Measurements from ENCODE around the gene OR10H1.
A peak's percentile ranks its signal among the peaks of the same experiment; 100 is the strongest.
"Not testable (repeated sequence)": the region's sequence is repeated elsewhere in the genome, so short reads cannot be mapped to it uniquely, and the experiment has no call there.

OR10H1 gene

DNA sequence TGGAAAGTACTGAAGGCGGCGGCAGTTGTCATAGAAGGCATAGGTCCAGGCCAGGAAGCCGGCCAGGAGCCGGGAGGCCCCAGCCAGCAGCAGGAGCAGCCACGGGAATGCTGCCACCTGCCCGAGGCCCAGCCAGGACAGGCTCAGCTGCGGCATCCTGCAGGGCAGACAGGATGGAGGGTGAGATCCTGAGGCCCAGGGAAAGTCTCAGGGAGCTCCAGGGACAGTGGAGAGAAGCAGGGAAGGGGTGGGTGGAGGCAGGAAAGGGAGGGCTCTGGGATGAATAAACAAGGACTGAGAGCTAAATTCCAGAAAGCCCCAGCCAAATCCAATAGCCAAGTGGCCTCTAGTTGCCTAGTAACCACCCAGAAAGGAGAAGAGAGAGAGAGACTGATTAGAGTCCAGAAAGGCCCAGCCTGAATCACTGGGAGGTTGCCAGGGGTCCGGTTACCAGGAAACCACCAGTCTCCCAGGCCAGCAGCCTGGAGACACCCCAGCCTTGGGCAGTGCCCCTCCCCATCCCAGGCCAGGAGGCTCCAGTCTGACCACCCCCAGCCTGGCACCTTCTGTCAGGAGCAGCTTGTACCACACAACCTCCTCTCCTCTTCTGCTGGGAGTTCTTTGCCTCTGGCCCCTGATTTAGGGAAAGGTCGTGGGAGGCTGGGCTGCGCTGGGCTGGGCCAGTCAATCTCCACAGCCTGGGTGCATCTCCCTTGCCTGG lies 35.5 kb downstream of the OR10H1 start:
- DNase-seq (ENCODE audit: low read depth in 2 of 2) = peak; percentile 3 to 41
- no peak for TF ChIP-seq CTCF (IDR thresholded peaks at IDR 0.05; ENCODE audit: low read depth, low read length)
- no peak overlapping the region for H3K4me3 ChIP-seq (replicated peaks in 1 of 2; ENCODE audit: low read depth in 2 of 2, low read length in 2 of 2)

DNA sequence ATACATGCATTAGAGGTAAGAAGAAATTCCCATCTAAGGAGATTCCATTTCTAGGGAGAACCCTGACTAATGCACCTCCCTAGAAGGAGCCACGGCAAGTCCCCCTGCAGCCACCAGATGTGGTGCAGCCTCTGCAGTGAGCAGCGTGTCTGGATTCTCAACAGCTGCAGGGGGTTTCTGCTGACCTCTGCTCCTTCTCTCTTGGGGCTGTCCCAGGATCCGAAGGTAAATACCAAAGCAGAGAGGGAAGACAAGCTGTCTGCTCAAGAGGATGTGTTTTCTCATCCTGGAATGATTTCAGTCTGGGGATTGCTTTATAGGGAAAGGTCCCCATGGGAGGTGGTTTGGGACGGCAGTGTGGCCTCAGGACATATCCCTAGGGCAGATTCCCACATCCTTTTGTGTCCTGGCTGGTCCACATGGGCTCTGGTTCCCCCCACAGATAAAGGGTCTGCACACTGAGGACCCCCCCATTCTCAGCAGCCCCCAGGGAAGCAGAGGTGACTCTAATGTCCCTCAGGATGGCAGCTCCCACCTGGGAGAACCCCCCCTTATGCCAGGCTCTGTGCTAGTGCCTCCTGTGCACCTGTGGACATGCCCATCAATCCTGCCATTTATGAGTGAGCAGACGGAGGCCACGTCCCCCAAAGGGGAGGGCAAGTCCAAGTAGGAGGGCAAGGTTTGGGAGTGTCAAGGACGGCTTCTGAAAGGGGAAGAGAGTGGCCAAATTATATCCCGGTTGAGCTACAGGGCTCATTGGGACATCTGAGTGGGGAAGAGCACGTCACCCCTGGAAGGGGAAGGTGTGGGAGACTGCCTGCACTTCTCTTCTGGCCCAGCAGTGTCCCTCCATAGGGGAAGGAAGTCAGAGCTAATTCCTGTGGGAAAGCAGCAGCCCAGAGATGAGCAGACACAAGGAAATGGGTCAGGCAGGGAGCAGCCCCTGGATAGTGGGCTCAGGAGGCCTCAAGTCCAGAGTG lies 38.2 kb downstream of the OR10H1 start:
- DNase-seq (ENCODE audit: low read depth in 2 of 2) = no peak
- no peak overlapping the region for H3K4me3 ChIP-seq (replicated peaks in 1 of 2; ENCODE audit: low read depth in 2 of 2, low read length in 2 of 2)
- TF ChIP-seq CTCF (IDR thresholded peaks at IDR 0.05; ENCODE audit: low read depth, low read length) = no peak

GRCh38 chr19:15776264-15776663 lies 39.2 kb downstream of the OR10H1 start:
- no peak overlapping the region for H3K4me3 ChIP-seq (replicated peaks in 1 of 2; ENCODE audit: low read depth in 2 of 2, low read length in 2 of 2)
- DNase-seq (ENCODE audit: low read depth in 2 of 2) = no peak
- TF ChIP-seq CTCF (IDR thresholded peaks at IDR 0.05; ENCODE audit: low read depth, low read length) = no peak

DNA sequence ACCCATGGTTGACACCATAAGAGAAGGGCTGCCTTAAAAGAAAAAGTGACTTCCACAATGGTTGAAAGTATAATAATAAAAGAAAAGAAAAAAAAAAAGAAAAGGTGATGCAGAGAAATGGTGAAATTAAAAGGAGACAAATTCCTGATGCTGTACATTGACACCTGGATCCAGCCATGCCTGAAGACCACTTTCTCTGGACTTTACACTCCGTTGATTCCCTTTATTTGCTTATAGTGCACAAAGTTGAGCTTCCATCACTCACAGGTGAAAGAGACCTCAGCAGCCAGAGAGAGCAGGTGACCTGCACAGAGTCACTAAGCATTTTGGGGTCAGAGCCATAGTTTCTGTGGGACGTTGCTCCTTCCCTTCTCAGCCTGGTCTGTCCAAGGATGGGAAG lies 40.2 kb downstream of the OR10H1 start:
- TF ChIP-seq CTCF (IDR thresholded peaks at IDR 0.05; ENCODE audit: low read depth, low read length) = no peak
- DNase-seq (ENCODE audit: low read depth in 2 of 2) = no peak
- no peak overlapping the region for H3K4me3 ChIP-seq (replicated peaks in 1 of 2; ENCODE audit: low read depth in 2 of 2, low read length in 2 of 2)

DNA sequence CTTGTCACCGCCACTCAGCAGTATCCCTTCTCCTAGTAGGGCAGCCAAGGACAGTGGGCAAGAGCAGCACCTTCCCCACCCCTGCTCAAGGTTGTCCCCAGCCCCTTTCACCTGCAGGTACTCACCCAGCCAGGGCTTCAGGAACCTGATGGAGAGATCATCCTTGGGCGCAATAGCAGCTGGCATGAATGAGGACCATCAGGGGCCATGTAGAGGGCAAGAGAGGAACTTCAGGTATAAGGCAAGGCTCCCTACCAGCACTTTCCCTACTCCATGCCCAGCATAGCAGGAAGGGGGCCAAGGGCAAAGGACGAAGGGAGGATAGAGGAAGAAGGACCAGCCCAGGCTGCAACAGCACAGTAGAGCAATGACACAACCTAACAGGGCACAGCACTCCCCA lies 41.3 kb downstream of the OR10H1 start:
- H3K4me3 ChIP-seq (replicated peaks in 1 of 2; ENCODE audit: low read depth in 2 of 2, low read length in 2 of 2) = not testable (repeated sequence)

DNA sequence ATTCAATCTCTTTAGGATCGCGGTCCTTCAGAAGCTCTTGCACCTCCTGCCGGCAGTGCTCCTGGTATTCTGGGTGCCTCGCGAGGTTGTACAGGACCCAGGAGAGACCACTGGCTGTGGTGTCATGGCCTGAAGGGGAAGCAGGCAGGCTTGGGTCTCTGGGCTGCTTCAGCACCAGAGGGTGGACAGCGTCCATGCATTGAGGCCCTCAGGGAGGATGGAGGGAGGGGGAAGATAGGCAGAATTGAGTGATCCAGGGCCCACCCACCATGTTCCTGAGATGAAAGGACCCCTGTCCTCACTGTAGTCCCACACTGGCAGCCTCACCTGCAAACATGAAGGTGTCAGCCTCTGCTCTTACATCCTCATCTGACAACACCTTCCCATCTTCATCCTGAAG lies 45.9 kb downstream of the OR10H1 start:
- no peak for DNase-seq (ENCODE audit: low read depth in 2 of 2)
- no peak overlapping the region for H3K4me3 ChIP-seq (replicated peaks in 1 of 2; ENCODE audit: low read depth in 2 of 2, low read length in 2 of 2)
- TF ChIP-seq CTCF (IDR thresholded peaks at IDR 0.05; ENCODE audit: low read depth, low read length) = no peak

More for the DNA sequence above, 41.3 kb downstream of the OR10H1 start:
- not testable (repeated sequence) for DNase-seq (ENCODE audit: low read depth in 2 of 2)

DNA sequence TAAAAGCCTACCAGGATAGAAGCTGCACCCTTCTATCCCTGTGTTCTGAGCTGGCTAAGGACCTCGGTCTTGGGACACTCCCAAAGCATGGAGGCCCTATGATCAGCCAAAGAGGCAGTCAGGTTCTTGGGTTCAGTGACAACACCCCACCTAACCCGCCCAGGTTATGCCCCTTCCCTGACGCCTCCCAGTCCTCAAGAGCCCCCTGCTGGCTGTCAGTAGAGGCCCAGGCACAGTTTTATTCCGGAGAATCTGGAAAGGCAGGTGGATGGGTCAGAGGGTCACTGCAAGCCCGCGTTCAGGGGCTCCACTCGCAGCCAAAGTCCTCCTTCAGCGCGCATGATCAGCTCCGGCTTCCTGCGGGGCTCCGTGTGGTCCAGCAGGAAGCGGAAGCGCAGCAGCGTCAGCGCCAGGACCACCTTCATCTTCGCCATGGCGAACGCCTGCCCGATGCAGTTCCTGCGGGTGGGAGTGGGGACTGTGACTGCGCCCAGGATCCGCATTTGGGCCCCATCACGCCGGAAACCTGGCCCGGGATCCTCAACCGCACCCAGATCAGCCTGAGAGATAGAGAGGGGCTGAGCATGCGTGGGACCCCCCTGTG lies 55.4 kb downstream of the OR10H1 start:
- no peak for TF ChIP-seq CTCF (IDR thresholded peaks at IDR 0.05; ENCODE audit: low read depth, low read length)
- DNase-seq (ENCODE audit: low read depth in 2 of 2) = no peak
- no peak overlapping the region for H3K4me3 ChIP-seq (replicated peaks in 1 of 2; ENCODE audit: low read depth in 2 of 2, low read length in 2 of 2)

Measured in cardiac fibroblast (primary cell).